ENCODE data around the gene FAM13A.
"Not testable (repeated sequence)": the region's sequence is repeated elsewhere in the genome, so short reads cannot be mapped to it uniquely, and the experiment has no call there.

The FAM13A gene

GRCh38 chr4:88955580-88956380 is 101.2 kb downstream of the FAM13A start:
- DNase-seq = no peak

- no peak for DNase-seq
These were observed 103.6 kb downstream of the FAM13A start for GRCh38 chr4:88953400-88953799.

GRCh38 chr4:88952081-88952480 is 104.9 kb downstream of the FAM13A start:
- DNase-seq = no peak

- DNase-seq = no peak
These were observed 107.4 kb downstream of the FAM13A start for GRCh38 chr4:88949605-88950004.

- no peak for DNase-seq
These were observed 116.5 kb downstream of the FAM13A start for GRCh38 chr4:88940506-88940905.

- DNase-seq = no peak
These were observed 117.3 kb downstream of the FAM13A start for GRCh38 chr4:88939697-88940096.

- DNase-seq = no peak
These were observed 118.8 kb downstream of the FAM13A start for GRCh38 chr4:88938138-88938537.

GRCh38 chr4:88937081-88937480 is 119.9 kb downstream of the FAM13A start:
- DNase-seq = no peak

- no peak for DNase-seq
These were observed 123.4 kb downstream of the FAM13A start for GRCh38 chr4:88933414-88934160.

GRCh38 chr4:88928852-88929251 is 128.1 kb downstream of the FAM13A start:
- no peak for DNase-seq

GRCh38 chr4:88927420-88927819 is 129.6 kb downstream of the FAM13A start:
- no peak for DNase-seq

- no peak for DNase-seq
These were observed 137.9 kb downstream of the FAM13A start for GRCh38 chr4:88919056-88919455.

GRCh38 chr4:88913181-88913580 is 143.8 kb downstream of the FAM13A start:
- DNase-seq = not testable (repeated sequence)

- no peak for DNase-seq
These were observed 145.5 kb downstream of the FAM13A start for GRCh38 chr4:88911246-88912212.

- no peak for DNase-seq
These were observed 146.9 kb downstream of the FAM13A start for GRCh38 chr4:88910101-88910500.

- no peak for DNase-seq
These were observed 148.5 kb downstream of the FAM13A start for GRCh38 chr4:88908521-88908920.

- DNase-seq = no peak
These were observed 149.0 kb downstream of the FAM13A start for GRCh38 chr4:88908003-88908402.

- no peak for DNase-seq
These were observed 149.5 kb downstream of the FAM13A start for GRCh38 chr4:88907478-88907877.

- DNase-seq = not testable (repeated sequence)
These were observed 152.7 kb downstream of the FAM13A start for GRCh38 chr4:88904240-88904639.

GRCh38 chr4:88900432-88900831 is 156.6 kb downstream of the FAM13A start:
- no peak for DNase-seq

- no peak for DNase-seq
These were observed 159.2 kb downstream of the FAM13A start for GRCh38 chr4:88897752-88898151.

GRCh38 chr4:88897180-88897579 is 159.8 kb downstream of the FAM13A start:
- DNase-seq = no peak

GRCh38 chr4:88893961-88894360 is 163.0 kb downstream of the FAM13A start:
- DNase-seq = no peak

Data from activated CD8-positive, alpha-beta memory T cell treated with anti-CD3 and anti-CD28 coated beads for 24 hours (primary cell).